Measurements from ENCODE around the gene EMCN.
"Not testable (repeated sequence)": the region's sequence is repeated elsewhere in the genome, so short reads cannot be mapped to it uniquely, and the experiment has no call there.

EMCN gene

DNA sequence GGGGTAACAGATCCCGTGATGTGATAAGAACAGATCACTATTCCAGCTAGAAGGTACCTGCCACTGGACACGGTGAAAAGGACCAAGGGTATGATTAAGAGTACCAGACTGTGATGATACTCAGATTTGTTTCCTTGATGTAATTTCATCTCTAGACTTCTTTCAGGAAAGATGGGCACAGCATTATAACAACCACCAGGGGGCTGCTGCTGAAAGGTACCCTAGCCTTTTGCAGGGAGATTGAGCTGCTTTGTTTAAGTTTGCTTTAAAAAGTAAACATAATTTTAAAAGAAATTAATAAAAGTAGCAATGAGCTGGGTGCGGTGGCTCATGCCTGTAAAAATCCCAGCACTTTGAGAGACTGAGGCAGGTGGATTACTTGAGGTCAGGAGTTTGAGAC, 145.4 kb downstream of the EMCN start:
- DNase-seq: no peak

DNA sequence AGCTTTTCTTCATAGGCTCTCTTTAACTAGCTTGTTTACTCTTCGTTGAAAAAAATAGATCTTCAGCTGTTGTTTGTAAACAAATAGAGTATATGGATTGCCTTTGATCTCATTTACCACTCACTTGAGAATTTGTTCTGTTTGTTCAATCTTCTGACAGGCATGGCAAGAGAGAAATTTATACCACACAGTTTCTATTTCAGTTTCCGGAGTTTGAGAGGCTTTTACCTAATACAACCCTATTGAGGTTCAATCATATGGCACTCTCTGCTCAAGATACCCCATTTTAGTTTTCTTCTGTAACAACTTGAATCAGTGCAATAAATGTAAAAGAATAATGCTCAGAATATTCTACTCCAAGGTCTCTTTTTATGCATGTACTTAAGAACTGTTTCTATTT, 148.0 kb downstream of the EMCN start:
- no peak for DNase-seq

- no peak for DNase-seq
Measured at GRCh38 chr4:100367451-100367850, 150.4 kb downstream of the EMCN start.

DNA sequence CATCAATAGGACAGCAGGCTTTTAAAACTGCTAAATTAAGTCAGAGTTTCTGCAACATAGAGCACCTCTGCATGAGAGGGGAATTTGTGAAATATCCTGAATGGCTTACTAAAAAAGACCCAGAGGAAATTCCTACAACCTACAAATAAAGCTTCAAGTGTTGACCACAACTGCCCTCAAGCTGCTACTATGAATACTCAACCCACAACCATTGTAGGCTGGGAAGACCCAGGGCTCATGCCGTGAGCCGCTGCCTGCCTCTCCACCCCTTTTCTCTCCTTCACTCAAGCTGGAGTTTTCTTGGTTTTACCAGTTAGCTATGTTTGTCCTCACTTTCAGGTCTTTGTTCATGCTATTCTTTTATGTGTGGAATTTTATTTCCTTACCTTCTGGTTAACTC, 151.6 kb downstream of the EMCN start:
- no peak for DNase-seq

DNA sequence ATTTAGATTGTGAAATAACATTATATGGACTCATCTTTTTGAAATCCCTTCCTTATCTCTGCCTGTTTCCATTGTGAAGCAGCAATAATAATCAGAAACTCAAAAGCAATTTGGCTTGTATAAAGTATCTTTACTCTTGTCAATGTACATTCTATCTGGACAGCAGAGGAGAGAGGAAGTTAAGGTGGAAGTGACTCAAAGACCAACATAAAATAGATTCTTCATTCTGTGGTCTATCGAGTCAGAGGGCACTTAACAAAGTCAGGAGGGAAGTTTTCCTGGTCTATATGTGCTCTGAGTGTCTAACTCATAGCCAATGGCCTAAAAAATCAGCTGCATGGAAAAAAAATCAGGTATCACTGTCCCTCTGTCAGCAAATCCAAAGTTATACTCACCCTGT, 155.5 kb downstream of the EMCN start:
- DNase-seq: no peak

- no peak for DNase-seq
Measured at GRCh38 chr4:100361336-100361735, 156.5 kb downstream of the EMCN start.

GRCh38 chr4:100360211-100360610, 157.6 kb downstream of the EMCN start:
- DNase-seq: no peak

DNA sequence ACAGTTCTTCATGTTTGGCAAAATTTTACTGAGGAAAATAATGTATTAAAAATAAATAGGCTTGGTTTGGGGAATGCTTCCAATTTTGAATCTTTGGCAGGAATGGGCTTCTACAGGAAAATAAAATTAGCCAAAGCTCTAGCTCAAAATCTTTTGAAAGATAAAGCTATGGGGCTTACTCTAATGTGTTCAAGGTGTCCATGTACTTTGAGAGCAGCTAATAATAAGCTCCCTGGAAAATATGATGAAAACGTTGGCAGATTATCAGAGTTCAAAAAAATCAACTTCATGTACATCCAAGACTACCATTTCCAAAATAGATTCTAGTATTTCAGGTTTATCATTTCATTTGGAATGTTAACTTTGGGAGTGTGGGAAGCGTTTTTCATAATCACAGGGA, 158.4 kb downstream of the EMCN start:
- no peak for DNase-seq

- DNase-seq: no peak
Measured at GRCh38 chr4:100357542-100357941, 160.3 kb downstream of the EMCN start.

- DNase-seq: no peak
Measured at GRCh38 chr4:100356172-100356571, 161.7 kb downstream of the EMCN start.

GRCh38 chr4:100352352-100352751, 165.5 kb downstream of the EMCN start:
- DNase-seq: not testable (repeated sequence)

DNA sequence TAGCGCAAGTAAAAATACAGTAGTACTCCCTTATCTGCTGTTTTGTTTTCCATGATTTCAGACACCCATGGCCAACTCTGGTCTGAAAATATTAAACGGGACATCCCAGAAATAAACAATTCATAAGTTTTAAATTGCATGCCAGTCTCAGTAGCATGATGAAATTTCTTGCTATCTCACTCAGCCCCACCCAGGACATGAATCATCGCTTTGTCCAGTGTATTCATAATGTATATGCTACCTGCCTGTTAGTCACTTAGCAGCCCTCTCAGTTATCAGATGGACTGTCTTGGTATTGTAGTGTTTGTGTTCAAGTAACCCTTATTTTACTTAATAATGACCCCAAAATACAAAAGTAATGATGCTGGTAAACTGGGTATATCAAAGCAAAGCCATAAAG, 169.3 kb downstream of the EMCN start:
- no peak for DNase-seq

DNA sequence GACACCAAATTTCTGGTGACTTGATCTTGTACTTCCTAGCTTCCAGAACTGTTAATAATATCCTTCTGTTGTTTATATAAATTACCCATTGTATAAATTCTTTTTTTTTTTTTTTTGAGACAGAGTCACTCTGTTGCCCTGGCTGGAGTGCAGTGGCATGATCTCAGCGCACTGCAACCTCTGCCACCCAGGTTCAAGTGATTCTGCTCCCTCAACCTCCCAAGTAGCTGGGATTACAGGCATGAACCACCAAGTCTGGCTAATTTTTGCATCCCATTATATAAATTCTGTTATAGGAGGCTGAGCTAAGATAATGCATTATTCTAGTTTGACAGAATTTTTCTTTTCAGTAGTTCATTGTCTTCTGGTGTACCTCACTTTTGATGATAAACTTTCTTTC, 170.6 kb downstream of the EMCN start:
- no peak for DNase-seq

DNA sequence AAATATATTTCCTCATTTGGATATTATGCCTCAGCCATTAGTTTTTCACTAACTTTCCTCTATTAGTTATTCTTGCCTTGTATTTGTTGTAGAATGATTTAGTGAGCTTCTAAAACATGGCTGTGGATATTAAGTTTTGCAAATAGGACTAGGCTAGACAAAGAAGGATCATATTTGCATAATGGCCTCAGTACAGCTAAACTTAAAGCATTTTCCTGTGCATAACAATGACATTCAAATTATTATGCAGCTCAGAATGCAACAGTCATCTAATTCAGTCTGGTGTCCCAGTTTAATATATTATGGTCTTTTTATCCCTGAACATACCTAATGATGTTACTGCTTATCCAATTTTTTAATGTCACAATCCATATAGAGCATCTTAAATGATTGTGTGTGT, 172.2 kb downstream of the EMCN start:
- no peak for DNase-seq
